Liver (tissue), 9 donors: ENCODE measurements around the gene ACADS. TPM values are rescaled to one million over a fixed set of nuclear protein-coding genes. Genes with fewer than 3 reads are reported as not detected.

ENCODE experiments used
- DNase-seq: peaks from one replicate; pipeline ENCODE4 v3.0.0-alpha.2; 2017; ENCODE audit warnings: low spot score
- H3K27ac ChIP-seq, 2 donors: one replicate each; pipeline ENCODE4 v1.7.0; 2013; ENCODE audit warnings: inconsistent platforms in 2 of 2, low read length in 2 of 2, control low read depth in 1 of 2, low read depth in 1 of 2, mild to moderate bottlenecking in 1 of 2
- H3K27me3 ChIP-seq, 4 donors: one replicate each; pipeline versions ENCODE4 v1.6.1 to v1.7.0; 2013; ENCODE audit warnings: low read length in 3 of 4, inconsistent platforms in 1 of 4, mild to moderate bottlenecking in 1 of 4, moderate library complexity in 1 of 4; ENCODE audit not compliant: control insufficient read depth in 4 of 4, insufficient read depth in 4 of 4
- H3K36me3 ChIP-seq, 4 donors: one replicate each; pipeline versions ENCODE4 v1.6.1 to v1.7.0; 2013; ENCODE audit warnings: low read length in 3 of 4, mild to moderate bottlenecking in 3 of 4, low read depth in 1 of 4, moderate library complexity in 1 of 4; ENCODE audit not compliant: control insufficient read depth in 4 of 4, insufficient read depth in 3 of 4
- H3K4me1 ChIP-seq, 4 donors: one replicate each; pipeline versions ENCODE4 v1.6.1 to v1.7.0; 2013; ENCODE audit warnings: low read length in 3 of 4, mild to moderate bottlenecking in 3 of 4, moderate library complexity in 1 of 4; ENCODE audit not compliant: control insufficient read depth in 4 of 4, insufficient read depth in 4 of 4
- H3K4me3 ChIP-seq, 3 donors: one replicate each; pipeline versions ENCODE4 v1.6.1 to v1.7.0; 2013; ENCODE audit warnings: low read length in 3 of 3, control low read depth in 1 of 3, low read depth in 1 of 3, mild to moderate bottlenecking in 1 of 3
- H3K9ac ChIP-seq, 2 donors: one replicate each; pipeline ENCODE4 v1.7.0; 2013; ENCODE audit warnings: low read length in 2 of 2, mild to moderate bottlenecking in 2 of 2, moderate library complexity in 2 of 2, control low read depth in 1 of 2, low read depth in 1 of 2
- H3K9me3 ChIP-seq, 4 donors: one replicate each; pipeline versions ENCODE4 v1.6.1 to v1.7.0; 2013; ENCODE audit warnings: low read length in 3 of 4; ENCODE audit not compliant: control insufficient read depth in 4 of 4
- EGR1 ChIP-seq, 2 donors: IDR thresholded peaks; 2 replicates each; pipeline ENCODE4 v1.6.1; 2016 to 2018; ENCODE audit warnings: antibody characterized with exemption in 2 of 2, low read depth in 2 of 2
- FOXA1 ChIP-seq: IDR thresholded peaks from 2 replicates; pipeline ENCODE4 v1.6.1; 2016; ENCODE audit warnings: antibody characterized with exemption
- HNF4A ChIP-seq, 2 donors: conservative IDR thresholded peaks; 2 replicates each; pipeline ENCODE4 v1.6.1; 2016; ENCODE audit warnings: antibody characterized with exemption in 2 of 2, mild to moderate bottlenecking in 2 of 2
- HNF4G ChIP-seq: IDR thresholded peaks from 2 replicates; pipeline ENCODE4 v1.6.1; 2016; ENCODE audit warnings: antibody characterized with exemption
- JUND ChIP-seq, 2 donors: IDR thresholded peaks; 2 replicates each; pipeline ENCODE4 v1.6.1; 2016; ENCODE audit warnings: antibody characterized with exemption in 2 of 2
- NR2F2 ChIP-seq: IDR thresholded peaks from 2 replicates; pipeline ENCODE4 v1.6.1; 2016; ENCODE audit warnings: antibody characterized with exemption
- RXRA ChIP-seq, 2 donors: IDR thresholded peaks; 2 replicates each; pipeline ENCODE4 v1.6.1; 2017 to 2018; ENCODE audit warnings: antibody characterized with exemption in 2 of 2, mild to moderate bottlenecking in 1 of 2
- SP1 ChIP-seq: IDR thresholded peaks from 2 replicates; pipeline ENCODE4 v1.6.1; 2018; ENCODE audit warnings: antibody characterized with exemption, mild to moderate bottlenecking
- TAF1 ChIP-seq: conservative IDR thresholded peaks from 2 replicates; pipeline ENCODE4 v1.6.1; 2016; ENCODE audit warnings: antibody characterized with exemption, mild to moderate bottlenecking
- WGBS: extraction: QIAGEN DNeasy Blood & Tissue Kit; methylation state at CpG from one replicate; pipeline ENCODE4 v1.1.7; 2013; 5-methylcytosine and 5-hydroxymethylcytosine counted together
- polyA plus RNA-seq, 2 donors: library from polyadenylated mRNA; stranded (reverse) in 1 of 2; unstranded in 1 of 2; fragments of 200-250 nt in 1 of 2; fragments of >200 nt in 1 of 2; fragmentation: Nextera tagmentation in 1 of 2; extraction: Ambion mirVana in 1 of 2; gene quantifications; one replicate each; pipeline versions ENCODE4 v1.2.1 to v1.2.3, GENCODE V29; 2013 to 2015
- total RNA-seq, 2 donors: library from RNA; depleted of rRNA; stranded (reverse); fragments of >200 nt; gene quantifications; one replicate each; pipeline ENCODE4 v1.2.3, GENCODE V29; 2014
- TF ChIP-seq, protein P1 (sequence below): IDR thresholded peaks from 2 replicates; pipeline ENCODE4 v1.6.1; 2016; ENCODE audit warnings: antibody characterized with exemption, mild to moderate bottlenecking
- TF ChIP-seq, protein P2 (sequence below): fragments of 150-350 bp; IDR thresholded peaks from 2 replicates; pipeline ENCODE4 v1.5.1; 2017; ENCODE audit warnings: improper control_type of control experiment, low read depth, low read length; ENCODE audit not compliant: missing input control
- TF ChIP-seq, protein P3 (sequence below): IDR thresholded peaks from 2 replicates; pipeline ENCODE4 v1.6.1; 2016; ENCODE audit warnings: antibody characterized with exemption
- TF ChIP-seq, protein P4 (sequence below): IDR thresholded peaks from 2 replicates; pipeline ENCODE4 v1.6.1; 2016; ENCODE audit warnings: antibody characterized with exemption
- TF ChIP-seq, protein P5 (sequence below): IDR thresholded peaks from 2 replicates; pipeline ENCODE4 v1.6.1; 2016; ENCODE audit warnings: antibody characterized with exemption
- donor health status: healthy.
- donor health status: healthy.
- donor health status: healthy.
- donor health status: healthy.
- donor health status: healthy.

ACADS gene
- total and polyA plus RNA-seq, 4 donors = 54.2 to 162 (median 127) TPM

DNA sequence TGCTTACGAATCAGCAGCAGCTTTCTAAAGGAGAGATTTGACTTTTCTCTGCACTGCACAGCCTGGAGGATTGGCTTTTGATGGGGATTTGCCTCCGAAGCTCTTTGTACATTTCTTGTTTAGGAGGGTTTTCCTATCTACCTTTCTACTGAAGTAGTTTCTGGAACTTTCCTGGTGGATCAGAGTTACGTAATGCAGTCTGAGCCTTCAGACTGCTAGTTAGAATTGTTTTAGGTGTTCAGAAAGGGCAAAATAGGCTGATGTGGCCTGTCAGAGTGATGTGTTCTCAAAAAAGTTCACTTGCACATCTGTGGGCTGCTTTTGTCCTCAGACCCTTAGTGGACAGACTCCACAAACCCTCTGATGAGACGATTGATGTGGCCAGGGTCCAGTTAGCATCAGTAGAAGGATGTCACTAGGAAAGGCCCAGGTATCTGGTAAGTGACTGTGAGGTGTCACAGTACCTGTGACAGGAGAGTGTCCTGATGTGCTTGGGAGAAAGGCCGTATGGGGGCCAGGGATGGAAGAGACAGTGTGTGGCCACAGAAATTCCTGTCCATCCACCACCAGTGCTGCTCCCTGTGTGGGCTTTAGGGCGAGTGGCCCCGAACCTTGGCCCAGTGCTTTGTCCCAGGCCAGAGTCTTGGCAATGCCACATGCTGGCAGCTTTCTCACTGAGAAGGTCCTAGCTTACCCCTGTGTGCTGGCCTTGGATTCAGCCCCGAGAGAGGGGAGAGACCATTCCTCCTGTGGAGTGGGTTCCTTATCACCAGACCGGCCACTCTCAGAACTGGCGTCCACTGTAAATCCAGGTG lies 4.4 kb upstream of the ACADS start (continued):
- TF ChIP-seq, protein P1, sequence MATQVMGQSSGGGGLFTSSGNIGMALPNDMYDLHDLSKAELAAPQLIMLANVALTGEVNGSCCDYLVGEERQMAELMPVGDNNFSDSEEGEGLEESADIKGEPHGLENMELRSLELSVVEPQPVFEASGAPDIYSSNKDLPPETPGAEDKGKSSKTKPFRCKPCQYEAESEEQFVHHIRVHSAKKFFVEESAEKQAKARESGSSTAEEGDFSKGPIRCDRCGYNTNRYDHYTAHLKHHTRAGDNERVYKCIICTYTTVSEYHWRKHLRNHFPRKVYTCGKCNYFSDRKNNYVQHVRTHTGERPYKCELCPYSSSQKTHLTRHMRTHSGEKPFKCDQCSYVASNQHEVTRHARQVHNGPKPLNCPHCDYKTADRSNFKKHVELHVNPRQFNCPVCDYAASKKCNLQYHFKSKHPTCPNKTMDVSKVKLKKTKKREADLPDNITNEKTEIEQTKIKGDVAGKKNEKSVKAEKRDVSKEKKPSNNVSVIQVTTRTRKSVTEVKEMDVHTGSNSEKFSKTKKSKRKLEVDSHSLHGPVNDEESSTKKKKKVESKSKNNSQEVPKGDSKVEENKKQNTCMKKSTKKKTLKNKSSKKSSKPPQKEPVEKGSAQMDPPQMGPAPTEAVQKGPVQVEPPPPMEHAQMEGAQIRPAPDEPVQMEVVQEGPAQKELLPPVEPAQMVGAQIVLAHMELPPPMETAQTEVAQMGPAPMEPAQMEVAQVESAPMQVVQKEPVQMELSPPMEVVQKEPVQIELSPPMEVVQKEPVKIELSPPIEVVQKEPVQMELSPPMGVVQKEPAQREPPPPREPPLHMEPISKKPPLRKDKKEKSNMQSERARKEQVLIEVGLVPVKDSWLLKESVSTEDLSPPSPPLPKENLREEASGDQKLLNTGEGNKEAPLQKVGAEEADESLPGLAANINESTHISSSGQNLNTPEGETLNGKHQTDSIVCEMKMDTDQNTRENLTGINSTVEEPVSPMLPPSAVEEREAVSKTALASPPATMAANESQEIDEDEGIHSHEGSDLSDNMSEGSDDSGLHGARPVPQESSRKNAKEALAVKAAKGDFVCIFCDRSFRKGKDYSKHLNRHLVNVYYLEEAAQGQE = no peak

DNA sequence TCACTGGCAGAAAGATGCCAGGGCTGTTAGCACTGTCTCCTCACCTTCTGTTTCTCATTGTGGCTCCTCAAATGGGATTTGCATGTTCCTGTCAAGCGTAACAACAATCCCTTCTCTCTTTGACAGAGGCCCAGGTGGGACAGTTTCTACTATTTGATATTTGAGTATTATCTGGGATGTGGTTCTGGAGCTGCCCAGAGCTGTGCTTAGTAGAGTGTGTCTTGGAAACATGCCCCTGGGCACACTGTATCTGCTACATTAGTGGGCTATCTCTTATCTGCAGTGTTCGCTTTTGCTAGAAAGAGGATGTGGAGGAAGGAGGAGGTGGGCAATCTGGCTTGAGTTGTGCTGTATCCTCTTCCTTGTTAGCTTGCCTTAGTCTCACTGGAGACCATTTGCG lies 3.8 kb upstream of the ACADS start:
- Histone ChIP-seq H3K9me3 (no peaks in the 10 kb centered on the region), H3K4me1 (peaks cover 8 to 62% (median 46%) of the 10 kb centered on the region in 4 donors), H3K4me3 (no peak overlapping the region), H3K27ac (no peak overlapping the region), H3K36me3 (peaks cover 0 to 22% (median 8%) of the 10 kb centered on the region in 4 donors), H3K9ac (no peak overlapping the region), H3K27me3 (no peaks in the 10 kb centered on the region)
- DNase-seq = no peak
- WGBS = 91% methylated on average over 3 of the region's 3 CpGs
- TF ChIP-seq, protein P1 = no peak
- TF ChIP-seq, protein P2, sequence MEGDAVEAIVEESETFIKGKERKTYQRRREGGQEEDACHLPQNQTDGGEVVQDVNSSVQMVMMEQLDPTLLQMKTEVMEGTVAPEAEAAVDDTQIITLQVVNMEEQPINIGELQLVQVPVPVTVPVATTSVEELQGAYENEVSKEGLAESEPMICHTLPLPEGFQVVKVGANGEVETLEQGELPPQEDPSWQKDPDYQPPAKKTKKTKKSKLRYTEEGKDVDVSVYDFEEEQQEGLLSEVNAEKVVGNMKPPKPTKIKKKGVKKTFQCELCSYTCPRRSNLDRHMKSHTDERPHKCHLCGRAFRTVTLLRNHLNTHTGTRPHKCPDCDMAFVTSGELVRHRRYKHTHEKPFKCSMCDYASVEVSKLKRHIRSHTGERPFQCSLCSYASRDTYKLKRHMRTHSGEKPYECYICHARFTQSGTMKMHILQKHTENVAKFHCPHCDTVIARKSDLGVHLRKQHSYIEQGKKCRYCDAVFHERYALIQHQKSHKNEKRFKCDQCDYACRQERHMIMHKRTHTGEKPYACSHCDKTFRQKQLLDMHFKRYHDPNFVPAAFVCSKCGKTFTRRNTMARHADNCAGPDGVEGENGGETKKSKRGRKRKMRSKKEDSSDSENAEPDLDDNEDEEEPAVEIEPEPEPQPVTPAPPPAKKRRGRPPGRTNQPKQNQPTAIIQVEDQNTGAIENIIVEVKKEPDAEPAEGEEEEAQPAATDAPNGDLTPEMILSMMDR = no peak
- TF ChIP-seq RXRA (IDR thresholded peaks at IDR 0.05) (no peak), NR2F2 (no peak), JUND (IDR thresholded peaks at IDR 0.05) (no peak), TAF1 (no peak), SP1 (no peak), HNF4G (no peak), EGR1 (IDR thresholded peaks at IDR 0.05; ENCODE audit: low read depth in 2 of 2) (no peak), FOXA1 (no peak), HNF4A (conservative IDR thresholded peaks at IDR 0.05) (no peak)
- TF ChIP-seq, protein P3, sequence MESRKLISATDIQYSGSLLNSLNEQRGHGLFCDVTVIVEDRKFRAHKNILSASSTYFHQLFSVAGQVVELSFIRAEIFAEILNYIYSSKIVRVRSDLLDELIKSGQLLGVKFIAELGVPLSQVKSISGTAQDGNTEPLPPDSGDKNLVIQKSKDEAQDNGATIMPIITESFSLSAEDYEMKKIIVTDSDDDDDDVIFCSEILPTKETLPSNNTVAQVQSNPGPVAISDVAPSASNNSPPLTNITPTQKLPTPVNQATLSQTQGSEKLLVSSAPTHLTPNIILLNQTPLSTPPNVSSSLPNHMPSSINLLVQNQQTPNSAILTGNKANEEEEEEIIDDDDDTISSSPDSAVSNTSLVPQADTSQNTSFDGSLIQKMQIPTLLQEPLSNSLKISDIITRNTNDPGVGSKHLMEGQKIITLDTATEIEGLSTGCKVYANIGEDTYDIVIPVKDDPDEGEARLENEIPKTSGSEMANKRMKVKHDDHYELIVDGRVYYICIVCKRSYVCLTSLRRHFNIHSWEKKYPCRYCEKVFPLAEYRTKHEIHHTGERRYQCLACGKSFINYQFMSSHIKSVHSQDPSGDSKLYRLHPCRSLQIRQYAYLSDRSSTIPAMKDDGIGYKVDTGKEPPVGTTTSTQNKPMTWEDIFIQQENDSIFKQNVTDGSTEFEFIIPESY = no peak
- TF ChIP-seq, protein P4, sequence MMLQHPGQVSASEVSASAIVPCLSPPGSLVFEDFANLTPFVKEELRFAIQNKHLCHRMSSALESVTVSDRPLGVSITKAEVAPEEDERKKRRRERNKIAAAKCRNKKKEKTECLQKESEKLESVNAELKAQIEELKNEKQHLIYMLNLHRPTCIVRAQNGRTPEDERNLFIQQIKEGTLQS = no peak
- TF ChIP-seq, protein P5, sequence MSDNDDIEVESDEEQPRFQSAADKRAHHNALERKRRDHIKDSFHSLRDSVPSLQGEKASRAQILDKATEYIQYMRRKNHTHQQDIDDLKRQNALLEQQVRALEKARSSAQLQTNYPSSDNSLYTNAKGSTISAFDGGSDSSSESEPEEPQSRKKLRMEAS = no peak
